HG03280 (cell line): Measurements from ENCODE around the gene IFTAP.
"Not testable (repeated sequence)": the region's sequence is repeated elsewhere in the genome, so short reads cannot be mapped to it uniquely, and the experiment has no call there.

ENCODE experiments used
- ATAC-seq: cut with Tn5 transposase; IDR thresholded peaks from one replicate; pipeline ENCODE4 v1.9.1; 2021; ENCODE audit warnings: mild to moderate bottlenecking, moderate library complexity; ENCODE audit not compliant: unreplicated experiment

The IFTAP gene

GRCh38 chr11:36635066-36635862 is 41.0 kb downstream of the IFTAP start:
- ATAC-seq: no peak

GRCh38 chr11:36638556-36638955 is 44.3 kb downstream of the IFTAP start:
- ATAC-seq: no peak

- no peak for ATAC-seq
Measured at GRCh38 chr11:36657610-36658267, 63.4 kb downstream of the IFTAP start.

- not testable (repeated sequence) for ATAC-seq
Measured at GRCh38 chr11:36661359-36661758, 67.1 kb downstream of the IFTAP start.

- ATAC-seq: no peak
Measured at GRCh38 chr11:36672815-36673450, 78.6 kb downstream of the IFTAP start.

- ATAC-seq: not testable (repeated sequence)
Measured at GRCh38 chr11:36679547-36679946, 85.2 kb downstream of the IFTAP start.

- ATAC-seq: no peak
Measured at GRCh38 chr11:36683818-36684217, 89.5 kb downstream of the IFTAP start.

- no peak for ATAC-seq
Measured at GRCh38 chr11:36684840-36685801, 90.8 kb downstream of the IFTAP start.

GRCh38 chr11:36688132-36688531 is 93.8 kb downstream of the IFTAP start:
- ATAC-seq: no peak

GRCh38 chr11:36688571-36689291 is 94.4 kb downstream of the IFTAP start:
- no peak for ATAC-seq

GRCh38 chr11:36689442-36689841 is 95.1 kb downstream of the IFTAP start:
- ATAC-seq: no peak

- ATAC-seq: no peak
Measured at GRCh38 chr11:36692704-36693103, 98.4 kb downstream of the IFTAP start.

GRCh38 chr11:36693139-36693843 is 99.0 kb downstream of the IFTAP start:
- ATAC-seq: no peak

GRCh38 chr11:36695111-36695510 is 100.8 kb downstream of the IFTAP start:
- ATAC-seq: no peak

GRCh38 chr11:36695571-36695970 is 101.3 kb downstream of the IFTAP start:
- ATAC-seq: no peak

GRCh38 chr11:36696550-36696949 is 102.2 kb downstream of the IFTAP start:
- ATAC-seq: no peak

- no peak for ATAC-seq
Measured at GRCh38 chr11:36699271-36699670, 105.0 kb downstream of the IFTAP start.

GRCh38 chr11:36700246-36700645 is 105.9 kb downstream of the IFTAP start:
- ATAC-seq: no peak

GRCh38 chr11:36702330-36703054 is 108.2 kb downstream of the IFTAP start:
- peak; percentile 63 for ATAC-seq
